GM21619 (cell line): ENCODE measurements around the gene MED25.

Experiments
- ATAC-seq: cut with Tn5 transposase; IDR thresholded peaks from one replicate; pipeline ENCODE4 v1.9.1; 2021; ENCODE audit not compliant: unreplicated experiment

Gene MED25

GRCh38 chr19:49872245-49873128 lies 54.4 kb downstream of the MED25 start:
- ATAC-seq, result no peak

GRCh38 chr19:49873129-49873521 lies 55.0 kb downstream of the MED25 start:
- ATAC-seq, result no peak

DNA sequence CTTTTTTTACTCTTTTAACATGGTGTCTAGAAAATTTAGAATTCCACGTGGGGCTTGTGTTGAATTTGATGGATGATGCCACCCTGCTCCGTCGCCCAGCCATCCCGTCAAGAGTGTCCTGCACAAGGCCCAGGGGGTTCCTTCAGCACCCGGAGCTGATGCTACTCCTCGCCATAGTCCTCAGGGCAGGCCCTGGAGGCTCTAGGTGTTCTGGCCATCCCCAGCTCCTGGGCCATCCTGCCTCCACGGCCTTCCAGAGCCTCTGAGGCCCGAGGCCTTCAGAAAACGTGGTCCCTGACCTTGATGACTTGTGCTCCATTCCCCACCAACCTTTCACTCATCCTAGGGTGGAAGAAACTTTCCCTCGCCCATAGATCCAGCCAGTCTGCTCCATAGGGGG lies 55.7 kb downstream of the MED25 start:
- ATAC-seq, result no peak

- ATAC-seq, result no peak
These were observed 56.5 kb downstream of the MED25 start for GRCh38 chr19:49874503-49875157.

DNA sequence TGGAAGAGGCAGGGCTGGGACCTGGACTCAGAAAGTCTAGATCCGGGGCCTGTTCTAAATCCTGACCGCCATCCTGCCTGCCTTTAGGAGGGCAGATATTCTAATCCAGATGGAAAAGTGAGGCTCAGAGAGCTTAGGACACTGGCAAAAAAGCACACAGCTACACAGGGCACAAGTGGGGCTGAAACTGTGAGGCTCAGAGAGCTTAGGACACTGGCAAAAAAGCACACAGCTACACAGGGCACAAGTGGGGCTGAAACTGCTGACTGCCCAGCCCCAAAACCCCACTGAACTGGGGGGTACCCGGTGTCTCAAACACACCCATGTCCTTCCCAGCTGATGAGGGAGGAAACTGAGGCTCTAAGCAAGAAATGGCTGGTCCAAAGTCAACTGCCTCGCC lies 57.1 kb downstream of the MED25 start:
- no peak for ATAC-seq

DNA sequence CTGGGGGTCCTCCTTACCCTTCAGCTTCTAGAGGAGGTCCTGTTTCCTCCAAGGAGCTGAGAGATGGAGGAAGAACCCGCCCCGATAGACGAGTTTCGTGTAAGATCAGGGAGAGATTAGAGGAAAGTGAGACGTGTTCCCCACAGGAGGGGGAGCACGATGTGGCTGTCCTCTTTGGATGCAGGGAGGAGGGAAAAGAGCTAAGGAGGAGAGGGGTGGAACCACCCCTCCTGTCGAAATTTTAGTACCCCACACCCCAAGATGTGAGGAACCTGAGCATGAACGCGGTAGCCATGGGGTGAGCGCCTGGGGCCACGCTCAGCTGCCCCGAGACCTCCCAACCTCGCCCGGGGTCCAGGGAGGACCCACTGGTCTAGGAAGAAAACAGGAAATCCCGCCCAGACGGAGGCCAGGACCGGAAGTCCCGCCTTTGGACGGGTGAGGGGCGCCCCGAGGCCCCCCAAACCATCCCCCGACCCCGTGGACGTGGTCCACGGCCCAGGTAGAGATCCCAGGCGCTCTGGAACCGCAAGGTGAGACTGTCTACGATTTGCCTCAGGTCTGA lies 57.9 kb downstream of the MED25 start:
- no peak for ATAC-seq

DNA sequence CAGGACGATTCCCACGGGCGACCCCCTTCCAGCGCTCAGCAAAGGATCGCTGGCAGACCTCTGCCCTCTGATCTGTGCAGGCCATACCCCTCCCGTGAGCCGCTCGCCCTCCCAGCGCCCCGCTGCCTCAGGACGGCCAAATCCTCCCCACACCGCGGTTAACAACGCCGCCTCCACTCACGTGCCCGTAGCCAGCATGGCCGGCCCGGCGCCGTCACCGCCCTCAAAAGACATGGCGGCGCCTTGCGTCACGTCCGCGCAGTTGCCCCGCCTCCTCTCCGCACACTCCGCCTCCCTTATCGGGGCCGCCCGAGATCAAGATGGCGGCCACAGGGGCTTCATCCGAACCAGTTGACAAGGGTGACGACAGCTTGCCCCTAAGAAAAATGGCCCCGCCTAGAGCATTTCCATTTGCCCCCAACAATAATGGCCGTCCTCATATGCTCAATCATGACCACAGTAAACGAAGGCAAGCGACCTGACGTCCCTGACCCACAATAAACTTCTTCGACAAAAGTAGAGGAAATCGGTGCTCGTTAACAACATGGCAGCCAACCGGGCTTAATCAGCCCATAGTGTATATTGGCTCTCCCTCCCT lies 58.4 kb downstream of the MED25 start:
- peak; percentile 38 for ATAC-seq

DNA sequence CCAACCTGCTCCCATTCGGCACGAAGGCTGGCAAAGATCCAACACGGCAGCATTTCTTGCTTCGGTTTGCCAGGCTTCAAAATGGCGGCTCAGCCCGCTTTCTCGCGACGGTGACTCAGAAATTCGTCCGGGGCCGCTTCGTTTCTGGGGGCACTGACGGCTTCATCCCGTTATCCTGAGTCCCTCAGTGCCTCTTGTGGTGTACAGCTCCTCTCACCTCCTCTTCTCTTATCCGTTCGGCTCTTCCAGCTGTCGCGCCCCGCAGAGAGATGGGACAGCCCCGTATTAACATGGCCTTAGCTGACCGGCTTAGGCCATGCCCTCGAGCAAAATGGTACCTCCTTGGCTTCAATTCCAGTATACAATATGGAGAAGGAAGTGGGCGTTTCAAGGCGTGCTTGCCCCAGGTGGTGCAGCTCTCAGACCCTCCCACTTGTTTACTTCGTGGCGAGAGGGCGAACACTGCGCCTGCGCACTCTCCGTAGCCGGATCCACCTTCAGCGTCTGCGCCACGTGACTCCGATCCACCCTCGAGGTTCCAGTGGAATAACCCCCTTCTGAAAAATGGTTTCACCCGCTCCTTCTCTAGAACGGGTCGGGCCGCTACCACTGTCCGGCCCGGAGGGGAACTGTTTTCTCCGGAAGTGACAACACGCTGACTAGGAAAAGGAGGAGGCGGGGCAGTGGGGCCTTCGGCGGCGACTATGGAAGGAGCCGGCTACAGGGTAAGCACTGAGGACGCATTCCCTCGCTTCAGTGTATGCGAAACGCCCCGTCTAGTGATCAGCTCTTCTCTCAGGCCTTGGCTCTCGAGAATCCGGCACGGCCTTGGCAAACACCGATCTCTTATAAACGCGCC lies 59.2 kb downstream of the MED25 start, which contains the start of the genes AKT1S1 and TBC1D17:
AKT1S1 (minus strand) TSS at position 336 of the 859 bp plus-strand sequence. CDS start 4,060 bp downstream, outside the sequence.
TBC1D17 (plus strand) TSS at position 683 of the 859 bp plus-strand sequence; CDS start at position 705, 22 bp downstream.
- ATAC-seq, result peak; percentile 58

GRCh38 chr19:49877879-49878743 lies 60.0 kb downstream of the MED25 start:
- peak; percentile 36 for ATAC-seq

DNA sequence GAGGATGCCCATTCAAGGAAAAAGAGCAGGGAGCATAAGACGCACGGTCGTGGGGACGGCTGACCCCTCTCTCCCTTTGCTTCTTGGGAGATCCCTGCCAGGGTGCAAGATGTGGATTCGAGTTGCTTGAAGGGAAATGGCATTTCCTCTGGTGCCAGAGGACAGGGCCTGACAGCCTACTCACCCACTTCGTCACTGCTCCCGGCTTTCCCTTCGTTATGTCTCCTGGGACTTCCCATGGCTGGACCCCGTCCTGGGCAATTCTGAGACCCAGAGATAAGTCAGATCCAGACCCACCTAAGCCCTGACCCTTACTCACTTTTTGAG lies 60.6 kb downstream of the MED25 start:
- no peak for ATAC-seq

DNA sequence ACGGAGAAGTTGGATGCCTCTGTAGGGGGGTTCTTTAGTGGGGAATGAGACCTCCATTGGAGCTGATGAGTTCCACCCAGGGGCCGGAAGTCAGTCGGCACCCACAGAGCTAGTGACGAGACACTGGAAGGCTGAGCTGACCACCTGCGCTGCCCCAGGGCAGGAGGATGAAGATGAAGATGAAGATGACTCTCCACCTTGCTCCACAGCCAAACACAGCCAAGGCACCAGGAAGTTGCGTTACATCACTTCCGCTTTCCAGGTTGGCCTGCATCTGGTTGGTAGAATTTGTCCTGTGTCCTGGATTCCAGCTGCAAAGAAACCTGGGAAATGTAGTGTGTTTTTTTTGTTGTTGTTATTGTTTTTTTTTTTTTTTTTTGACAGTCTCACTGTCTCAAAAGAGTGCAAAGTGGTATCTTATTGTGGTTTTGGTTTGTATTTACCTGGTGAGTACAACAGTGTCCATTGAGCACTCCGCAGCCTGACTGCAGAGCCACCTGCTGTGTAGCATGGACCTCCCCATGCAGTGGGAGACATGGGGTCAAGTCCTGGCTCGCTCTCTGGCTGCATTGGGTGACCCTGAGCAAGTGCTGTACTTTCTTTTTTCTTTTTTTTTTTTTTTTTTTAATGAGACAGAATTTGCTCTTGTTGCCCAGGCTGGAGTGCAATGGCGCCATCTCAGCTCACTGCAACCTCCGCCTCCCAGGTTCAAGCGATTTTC lies 61.3 kb downstream of the MED25 start:
- ATAC-seq, result no peak

GRCh38 chr19:49880162-49880869 lies 62.2 kb downstream of the MED25 start:
- ATAC-seq, result no peak

DNA sequence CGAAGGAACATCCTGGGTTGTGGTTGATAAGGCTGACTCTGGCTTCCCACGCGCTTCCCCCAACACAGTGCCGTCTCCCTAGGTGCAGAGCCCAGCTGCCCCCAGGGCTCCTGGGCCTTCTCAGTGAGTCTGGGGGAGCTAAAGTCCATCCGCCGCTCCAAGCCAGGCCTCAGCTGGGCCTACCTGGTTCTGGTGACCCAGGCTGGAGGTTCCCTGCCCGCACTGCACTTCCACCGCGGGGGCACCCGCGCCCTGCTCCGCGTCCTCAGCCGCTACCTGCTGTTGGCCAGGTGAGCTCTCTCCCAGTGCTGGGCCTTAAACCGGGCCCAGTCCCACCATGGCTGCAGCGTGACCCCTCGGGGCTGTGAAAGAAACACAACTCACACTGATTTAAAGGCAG lies 63.1 kb downstream of the MED25 start:
- ATAC-seq, result no peak

DNA sequence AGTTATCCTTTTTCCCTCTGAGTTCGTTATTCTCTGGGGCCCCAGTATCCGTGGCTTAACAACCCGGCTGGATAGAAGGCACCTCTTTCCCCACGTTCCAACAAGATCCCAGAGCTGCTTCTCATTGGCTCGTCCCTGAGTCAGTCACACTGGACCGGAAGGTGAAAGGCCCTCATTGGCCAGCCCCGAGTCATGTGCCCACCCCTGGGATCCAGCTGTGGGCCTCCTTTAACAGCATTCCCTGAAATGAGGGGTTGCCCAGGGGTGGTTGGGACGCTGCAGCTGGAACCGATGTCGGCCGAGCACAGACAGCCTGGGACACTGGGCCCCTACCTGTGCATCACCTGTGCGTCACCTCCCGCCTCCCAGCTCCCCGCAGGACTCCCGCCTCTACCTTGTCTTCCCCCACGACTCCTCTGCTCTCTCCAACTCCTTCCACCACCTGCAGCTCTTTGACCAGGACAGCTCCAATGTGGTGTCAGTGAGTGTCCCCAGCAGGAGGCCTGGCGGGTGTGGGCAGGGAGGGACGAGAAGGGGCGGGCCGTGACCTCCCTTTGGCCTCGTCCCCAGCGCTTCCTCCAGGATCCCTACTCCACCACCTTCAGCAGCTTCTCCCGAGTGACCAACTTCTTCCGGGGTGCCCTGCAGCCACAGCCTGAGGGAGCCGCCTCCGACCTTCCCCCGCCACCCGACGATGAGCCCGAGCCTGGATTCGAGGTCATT lies 63.7 kb downstream of the MED25 start:
- no peak for ATAC-seq

- ATAC-seq, result no peak
These were observed 64.6 kb downstream of the MED25 start for GRCh38 chr19:49882643-49883042.

DNA sequence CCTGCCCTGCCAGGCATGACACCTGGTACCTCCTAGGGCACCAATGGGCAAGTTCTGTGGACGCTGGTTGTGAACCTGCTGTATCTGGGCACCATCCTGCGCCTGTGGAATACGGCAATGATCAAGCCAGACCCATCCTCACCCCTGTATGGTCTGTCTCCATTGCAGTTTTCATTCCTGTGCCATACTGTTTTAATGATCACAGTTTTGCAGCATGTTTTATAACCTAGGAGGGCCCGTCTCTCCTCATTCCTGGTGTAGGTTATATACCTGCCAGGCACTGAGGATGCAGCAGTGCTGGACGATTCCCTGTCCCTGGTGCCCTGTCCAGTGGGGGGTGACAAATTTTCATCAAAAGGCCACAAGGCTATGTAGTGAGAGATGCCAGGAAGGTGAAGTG lies 65.0 kb downstream of the MED25 start:
- ATAC-seq, result no peak

DNA sequence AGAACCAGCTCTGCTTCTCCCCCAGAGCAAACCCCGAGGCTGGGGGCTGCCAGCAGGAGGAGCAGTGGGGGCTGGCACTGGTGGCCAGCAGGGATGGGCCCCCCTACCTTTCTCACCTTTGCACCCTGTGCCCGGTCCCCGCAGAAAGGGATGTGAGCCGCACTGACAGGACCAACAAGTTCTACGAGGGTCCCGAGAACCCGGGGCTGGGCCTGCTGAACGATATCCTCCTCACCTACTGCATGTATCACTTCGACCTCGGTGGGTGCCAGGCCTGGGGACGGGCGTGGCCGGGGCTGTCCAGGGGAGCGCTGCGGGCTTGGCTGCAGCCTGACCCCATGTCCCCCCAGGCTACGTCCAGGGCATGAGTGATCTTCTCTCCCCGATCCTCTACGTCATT lies 66.0 kb downstream of the MED25 start:
- ATAC-seq, result no peak

DNA sequence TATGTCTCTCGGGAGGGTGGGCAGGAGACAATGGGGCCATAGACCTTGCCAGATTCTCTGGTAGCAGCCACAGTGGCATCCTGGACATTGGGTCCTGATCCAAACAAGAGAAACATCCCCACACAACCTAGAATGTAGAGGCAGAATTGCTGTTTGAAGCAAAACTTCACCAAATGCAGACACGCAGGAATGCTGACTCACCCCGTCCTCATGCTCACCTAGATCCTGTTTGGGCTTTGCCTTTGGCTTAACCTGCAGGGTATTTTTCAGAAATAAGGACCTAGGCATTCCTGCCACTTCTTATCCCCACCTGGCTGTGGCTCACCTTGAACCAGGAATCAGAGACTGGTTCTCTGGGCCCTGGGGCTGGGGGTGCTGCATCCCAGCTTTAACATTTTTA lies 66.7 kb downstream of the MED25 start:
- no peak for ATAC-seq
